Measurements from ENCODE around the gene CHST8. TPM values are rescaled to one million over a fixed set of nuclear protein-coding genes. Genes with fewer than 3 reads are reported as not detected.

CHST8 gene
- total and polyA plus RNA-seq, 5 donors from 2014 or later: 0.27 TPM; not detected in 4

DNA sequence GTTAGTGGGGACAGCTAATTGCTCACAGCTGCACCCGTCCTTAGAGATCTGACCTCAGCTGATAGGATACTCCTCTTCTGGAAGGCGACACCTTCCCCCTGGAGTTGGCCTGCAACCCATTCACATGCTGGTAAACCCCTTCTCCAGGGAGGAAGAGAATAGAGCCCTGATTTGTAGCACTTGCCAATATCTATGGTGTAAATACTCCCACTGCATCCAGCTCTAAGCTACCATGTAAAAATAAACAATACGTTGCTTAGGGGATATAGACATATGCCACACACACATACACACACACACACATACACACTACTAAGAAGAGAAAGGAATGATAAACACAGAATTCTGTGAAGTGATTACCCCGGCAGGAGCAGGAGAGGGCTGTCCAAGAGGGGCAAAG lies 125.5 kb downstream of the CHST8 start:
- Mint-ChIP-seq H3K4me3 (no peak overlapping the region), H3K27ac (no peak overlapping the region), H3K27me3 (no peaks in the 10 kb centered on the region), H3K9me3 (peaks cover 0 to 3% (median 0%) of the 10 kb centered on the region in 7 donors), H3K36me3 (no peaks in the 10 kb centered on the region), H3K4me1 (no peaks in the 10 kb centered on the region)
- Histone ChIP-seq H3K27me3 (ENCODE audit: control insufficient read depth, insufficient read depth, low read length) (no peaks in the 10 kb centered on the region), H3K4me3 (ENCODE audit: low read depth, low read length) (no peak overlapping the region), H3K27ac (ENCODE audit: insufficient read depth, low read length, poor library complexity, severe bottlenecking) (no peak overlapping the region), H3K36me3 (ENCODE audit: control insufficient read depth, insufficient read depth, low read length) (no peaks in the 10 kb centered on the region), H3K4me1 (ENCODE audit: control insufficient read depth, insufficient read depth, low read length, poor library complexity, severe bottlenecking) (no peaks in the 10 kb centered on the region), H3K9me3 (ENCODE audit: control insufficient read depth in 2 of 2, low read length in 2 of 2) (no peaks in the 10 kb centered on the region)
- ATAC-seq (ENCODE audit: low read depth in 2 of 2) (no peak), DNase-seq (no peak)

DNA sequence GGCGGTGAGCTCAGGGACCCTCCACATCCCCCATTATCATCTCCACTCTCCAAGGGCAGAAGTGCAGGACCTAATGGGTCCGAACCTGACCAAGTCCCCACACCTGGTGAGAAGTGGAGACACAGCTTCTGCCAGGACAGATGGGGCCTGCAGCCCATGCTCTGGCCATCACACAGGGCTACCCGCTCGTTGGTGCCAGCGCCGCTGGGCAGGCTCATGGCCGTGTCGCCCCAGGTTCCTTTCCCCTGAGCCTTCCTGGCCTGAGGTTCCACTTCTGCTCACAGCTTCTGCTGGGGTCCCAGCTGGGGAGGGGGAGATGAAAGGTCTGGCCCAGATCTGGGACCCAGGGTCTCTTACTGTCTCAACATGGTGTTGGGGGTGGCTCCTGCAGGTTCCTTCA lies 126.5 kb downstream of the CHST8 start:
- peaks cover 0 to 1% (median 0%) of the 10 kb centered on the region in 7 donors for H3K9me3 Mint-ChIP-seq
- Histone ChIP-seq H3K9me3 (ENCODE audit: control insufficient read depth in 2 of 2, low read length in 2 of 2) (no peaks in the 10 kb centered on the region), H3K27ac (ENCODE audit: insufficient read depth, low read length, poor library complexity, severe bottlenecking) (no peak overlapping the region), H3K4me1 (ENCODE audit: control insufficient read depth, insufficient read depth, low read length, poor library complexity, severe bottlenecking) (no peaks in the 10 kb centered on the region), H3K4me3 (ENCODE audit: low read depth, low read length) (no peak overlapping the region), H3K36me3 (ENCODE audit: control insufficient read depth, insufficient read depth, low read length) (no peaks in the 10 kb centered on the region), H3K27me3 (ENCODE audit: control insufficient read depth, insufficient read depth, low read length) (no peaks in the 10 kb centered on the region)
- DNase-seq (no peak), ATAC-seq (ENCODE audit: low read depth in 2 of 2) (no peak)
- no peak overlapping the region for H3K27ac Mint-ChIP-seq
- H3K4me3 Mint-ChIP-seq: no peak overlapping the region
- no peaks in the 10 kb centered on the region for H3K36me3 Mint-ChIP-seq
- no peaks in the 10 kb centered on the region for H3K4me1 Mint-ChIP-seq
- no peaks in the 10 kb centered on the region for H3K27me3 Mint-ChIP-seq

DNA sequence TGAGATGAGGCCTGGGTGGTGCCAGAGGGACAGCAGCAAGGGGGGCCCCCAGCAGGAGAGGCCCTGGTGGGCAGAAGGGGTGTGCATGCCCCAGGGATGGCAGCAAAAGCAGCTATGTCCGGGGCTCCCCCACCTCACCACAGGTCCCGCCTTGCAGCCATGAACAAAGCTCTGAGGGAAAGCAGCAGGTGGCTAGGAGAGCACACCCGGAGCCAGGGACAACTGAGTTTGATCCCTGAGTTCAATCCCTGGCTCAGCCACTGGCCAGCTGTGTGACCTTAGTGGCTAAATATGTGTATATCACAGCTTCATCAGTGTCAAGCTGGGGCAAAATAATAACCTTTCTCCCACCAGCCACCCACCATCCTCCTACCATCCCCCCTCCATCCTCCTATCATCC lies 127.3 kb downstream of the CHST8 start:
- ATAC-seq (ENCODE audit: low read depth in 2 of 2) (no peak), DNase-seq (no peak)
- Histone ChIP-seq H3K9me3 (ENCODE audit: control insufficient read depth in 2 of 2, low read length in 2 of 2) (no peaks in the 10 kb centered on the region), H3K4me3 (ENCODE audit: low read depth, low read length) (no peak overlapping the region), H3K27me3 (ENCODE audit: control insufficient read depth, insufficient read depth, low read length) (no peaks in the 10 kb centered on the region), H3K36me3 (ENCODE audit: control insufficient read depth, insufficient read depth, low read length) (no peaks in the 10 kb centered on the region), H3K27ac (ENCODE audit: insufficient read depth, low read length, poor library complexity, severe bottlenecking) (no peak overlapping the region), H3K4me1 (ENCODE audit: control insufficient read depth, insufficient read depth, low read length, poor library complexity, severe bottlenecking) (no peaks in the 10 kb centered on the region)
- Mint-ChIP-seq H3K4me1 (no peaks in the 10 kb centered on the region), H3K9me3 (peaks cover 0 to 1% (median 0%) of the 10 kb centered on the region in 7 donors), H3K36me3 (no peaks in the 10 kb centered on the region), H3K27ac (no peak overlapping the region), H3K27me3 (no peaks in the 10 kb centered on the region), H3K4me3 (no peak overlapping the region)

DNA sequence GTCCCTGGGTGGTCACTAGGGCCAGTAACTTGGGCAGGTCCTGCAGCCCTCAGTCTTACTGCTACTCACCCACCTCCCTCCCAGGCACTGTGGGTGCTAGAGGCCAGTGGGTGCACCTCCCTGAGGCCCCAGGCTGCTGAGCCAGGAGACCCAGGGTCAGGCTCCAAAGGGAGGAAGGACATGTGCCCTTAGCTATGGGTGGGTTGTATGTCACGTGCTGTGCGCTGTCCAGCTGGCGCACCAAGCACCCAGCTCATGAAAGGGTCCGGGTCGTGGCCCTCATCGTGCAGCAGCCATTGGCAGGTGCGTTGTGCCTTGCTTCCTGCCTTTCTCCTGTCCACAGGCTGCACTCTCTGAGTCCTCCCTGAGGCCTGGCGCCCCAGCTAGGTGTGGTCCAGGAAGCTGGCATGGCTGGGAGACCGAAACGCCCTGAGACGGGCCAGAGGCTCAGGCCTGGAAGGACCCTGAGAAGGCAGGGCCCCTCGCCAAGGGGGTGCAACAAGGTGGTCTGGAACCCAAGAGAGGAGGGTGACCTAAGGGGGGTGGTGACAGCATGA lies 127.9 kb downstream of the CHST8 start:
- Mint-ChIP-seq H3K9me3 (peaks cover 0 to 1% (median 0%) of the 10 kb centered on the region in 7 donors), H3K36me3 (no peaks in the 10 kb centered on the region)
- no peak for ATAC-seq (ENCODE audit: low read depth in 2 of 2)

GRCh38 chr19:33750587-33751435 lies 129.1 kb downstream of the CHST8 start:
- DNase-seq: no peak
- Histone ChIP-seq H3K27me3 (ENCODE audit: control insufficient read depth, insufficient read depth, low read length) (no peaks in the 10 kb centered on the region), H3K4me3 (ENCODE audit: low read depth, low read length) (no peak overlapping the region), H3K4me1 (ENCODE audit: control insufficient read depth, insufficient read depth, low read length, poor library complexity, severe bottlenecking) (no peaks in the 10 kb centered on the region), H3K27ac (ENCODE audit: insufficient read depth, low read length, poor library complexity, severe bottlenecking) (no peak overlapping the region), H3K36me3 (ENCODE audit: control insufficient read depth, insufficient read depth, low read length) (no peaks in the 10 kb centered on the region), H3K9me3 (ENCODE audit: control insufficient read depth in 2 of 2, low read length in 2 of 2) (no peaks in the 10 kb centered on the region)
- Mint-ChIP-seq H3K36me3 (no peaks in the 10 kb centered on the region), H3K4me3 (no peak overlapping the region), H3K4me1 (no peaks in the 10 kb centered on the region), H3K27me3 (no peaks in the 10 kb centered on the region), H3K27ac (no peak overlapping the region), H3K9me3 (peaks cover 0 to 1% (median 0%) of the 10 kb centered on the region in 7 donors)
- ATAC-seq (ENCODE audit: low read depth in 2 of 2): no peak

More for the DNA sequence above, 127.9 kb downstream of the CHST8 start:
- Mint-ChIP-seq H3K4me1 (no peaks in the 10 kb centered on the region), H3K4me3 (no peak overlapping the region), H3K27me3 (no peaks in the 10 kb centered on the region), H3K27ac (no peak overlapping the region)
- Histone ChIP-seq H3K9me3 (ENCODE audit: control insufficient read depth in 2 of 2, low read length in 2 of 2) (no peaks in the 10 kb centered on the region), H3K27me3 (ENCODE audit: control insufficient read depth, insufficient read depth, low read length) (no peaks in the 10 kb centered on the region), H3K4me3 (ENCODE audit: low read depth, low read length) (no peak overlapping the region), H3K27ac (ENCODE audit: insufficient read depth, low read length, poor library complexity, severe bottlenecking) (no peak overlapping the region), H3K4me1 (ENCODE audit: control insufficient read depth, insufficient read depth, low read length, poor library complexity, severe bottlenecking) (no peaks in the 10 kb centered on the region), H3K36me3 (ENCODE audit: control insufficient read depth, insufficient read depth, low read length) (no peaks in the 10 kb centered on the region)
- DNase-seq: no peak

- H3K4me3 Mint-ChIP-seq: no peak overlapping the region
- H3K27me3 Mint-ChIP-seq: no peaks in the 10 kb centered on the region
- H3K36me3 Mint-ChIP-seq: no peaks in the 10 kb centered on the region
- no peak overlapping the region for H3K27ac ChIP-seq (ENCODE audit: insufficient read depth, low read length, poor library complexity, severe bottlenecking)
- no peaks in the 10 kb centered on the region for H3K4me1 Mint-ChIP-seq
- H3K27me3 ChIP-seq (ENCODE audit: control insufficient read depth, insufficient read depth, low read length): no peaks in the 10 kb centered on the region
- H3K9me3 Mint-ChIP-seq: peaks cover 0 to 1% (median 0%) of the 10 kb centered on the region in 7 donors
- no peak overlapping the region for H3K4me3 ChIP-seq (ENCODE audit: low read depth, low read length)
- DNase-seq (no peak), ATAC-seq (ENCODE audit: low read depth in 2 of 2) (no peak)
- H3K36me3 ChIP-seq (ENCODE audit: control insufficient read depth, insufficient read depth, low read length): no peaks in the 10 kb centered on the region
- no peak overlapping the region for H3K27ac Mint-ChIP-seq
- no peaks in the 10 kb centered on the region for H3K9me3 ChIP-seq (ENCODE audit: control insufficient read depth in 2 of 2, low read length in 2 of 2)
- no peaks in the 10 kb centered on the region for H3K4me1 ChIP-seq (ENCODE audit: control insufficient read depth, insufficient read depth, low read length, poor library complexity, severe bottlenecking)
These were observed 129.7 kb downstream of the CHST8 start for GRCh38 chr19:33751436-33751770.

GRCh38 chr19:33752018-33752800 lies 130.5 kb downstream of the CHST8 start:
- no peaks in the 10 kb centered on the region for H3K9me3 ChIP-seq (ENCODE audit: control insufficient read depth in 2 of 2, low read length in 2 of 2)
- no peak for DNase-seq
- Mint-ChIP-seq H3K4me3 (no peak overlapping the region), H3K36me3 (no peaks in the 10 kb centered on the region), H3K9me3 (peaks cover 0 to 1% (median 0%) of the 10 kb centered on the region in 7 donors), H3K27me3 (no peaks in the 10 kb centered on the region), H3K4me1 (no peaks in the 10 kb centered on the region), H3K27ac (no peak overlapping the region)
- H3K36me3 ChIP-seq (ENCODE audit: control insufficient read depth, insufficient read depth, low read length): no peaks in the 10 kb centered on the region
- H3K27ac ChIP-seq (ENCODE audit: insufficient read depth, low read length, poor library complexity, severe bottlenecking): no peak overlapping the region
- no peaks in the 10 kb centered on the region for H3K27me3 ChIP-seq (ENCODE audit: control insufficient read depth, insufficient read depth, low read length)
- no peak for ATAC-seq (ENCODE audit: low read depth in 2 of 2)
- no peak overlapping the region for H3K4me3 ChIP-seq (ENCODE audit: low read depth, low read length)
- no peaks in the 10 kb centered on the region for H3K4me1 ChIP-seq (ENCODE audit: control insufficient read depth, insufficient read depth, low read length, poor library complexity, severe bottlenecking)

All from CD4-positive, CD25-positive, alpha-beta regulatory T cell (primary cell).